ENCODE measurements around the gene RALY. TPM values are rescaled to one million over a fixed set of nuclear protein-coding genes. Genes with fewer than 3 reads are reported as not detected.
A peak's percentile ranks its signal among the peaks of the same experiment; 100 is the strongest.

The RALY gene
- total and polyA plus RNA-seq, 2 donors (not counting 3 experiments of a cell fraction or from before 2014, with no cell fraction given): 142 to 146 TPM

DNA sequence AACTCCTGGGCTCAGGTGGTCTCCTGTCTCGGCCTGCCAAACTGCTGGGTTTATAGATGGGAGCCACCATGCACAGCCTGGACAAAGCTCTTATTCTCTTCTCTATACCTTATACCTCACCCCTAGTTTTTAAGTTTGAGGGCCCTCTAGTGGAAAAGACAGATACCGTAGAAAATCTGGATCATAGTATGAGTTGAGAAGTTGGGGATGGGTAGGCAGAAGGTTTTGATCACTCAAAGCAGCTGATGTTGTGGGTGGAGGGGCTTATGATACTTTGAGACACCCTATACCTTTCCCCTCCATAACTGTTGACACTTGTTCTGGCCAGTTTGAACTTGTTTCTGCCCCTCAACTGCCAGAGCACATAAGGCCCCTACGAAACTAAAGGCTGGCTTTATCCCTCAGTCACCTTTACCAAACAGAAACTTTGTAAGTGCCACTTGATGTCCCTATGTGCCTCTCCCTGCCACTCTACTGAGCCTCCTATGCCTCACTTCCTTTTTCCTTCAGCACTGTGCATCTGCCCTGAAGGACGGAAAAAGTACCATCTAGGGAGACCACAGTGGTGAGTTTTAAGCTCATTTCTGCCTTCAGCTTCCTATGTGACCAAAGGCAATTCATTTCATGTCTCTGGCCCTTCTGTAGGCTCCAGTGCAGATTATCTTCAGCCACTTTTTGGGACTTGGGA is 28.6 kb downstream of the RALY start:
- no TSS peak for BruUV-seq (replicated peaks)
- intact Hi-C loops (cut with micrococcal nuclease) (no loop called here), dilution Hi-C loops (cut with MboI; ENCODE audit: extremely low pct_ligation_motif_present, low sequenced_read_pairs) (no loop called here)
- DNase-seq (ENCODE audit: low read depth, low spot score) (peak; percentile 35), FAIRE-seq (peak; percentile 59)
- no peaks in the 10 kb centered on the region for H3K36me3 ChIP-seq (ENCODE audit: control insufficient read depth in 2 of 2, extremely low read depth in 1 of 2, insufficient read depth in 2 of 2, low read length in 2 of 2)
- H4K20me1 ChIP-seq (replicated peaks; ENCODE audit: control insufficient read depth, extremely low read depth, insufficient read depth, low read length): peaks cover 6% of the 10 kb centered on the region
- peaks cover 87% of the 10 kb centered on the region for H3K79me2 ChIP-seq (ENCODE audit: control insufficient read depth, insufficient read depth, low read length)
- ChIA-PET POLR2A (no interaction called here), CTCF (interaction anchor here (0.6 to 1.6 kb wide), 23 partner anchors 9 to 230 kb away, joined by 3 to 27 read pairs (median 4); partner anchors contain the start of gene RALY)
- no peak overlapping the region for H3K4me3 ChIP-seq (replicated peaks in 1 of 3; ENCODE audit: insufficient read depth in 1 of 3, low read depth in 1 of 3, low read length in 3 of 3)
- H3K9ac ChIP-seq (replicated peaks; ENCODE audit: extremely low read depth, insufficient read depth, low read length): no peak overlapping the region
- TF ChIP-seq, protein P1, sequence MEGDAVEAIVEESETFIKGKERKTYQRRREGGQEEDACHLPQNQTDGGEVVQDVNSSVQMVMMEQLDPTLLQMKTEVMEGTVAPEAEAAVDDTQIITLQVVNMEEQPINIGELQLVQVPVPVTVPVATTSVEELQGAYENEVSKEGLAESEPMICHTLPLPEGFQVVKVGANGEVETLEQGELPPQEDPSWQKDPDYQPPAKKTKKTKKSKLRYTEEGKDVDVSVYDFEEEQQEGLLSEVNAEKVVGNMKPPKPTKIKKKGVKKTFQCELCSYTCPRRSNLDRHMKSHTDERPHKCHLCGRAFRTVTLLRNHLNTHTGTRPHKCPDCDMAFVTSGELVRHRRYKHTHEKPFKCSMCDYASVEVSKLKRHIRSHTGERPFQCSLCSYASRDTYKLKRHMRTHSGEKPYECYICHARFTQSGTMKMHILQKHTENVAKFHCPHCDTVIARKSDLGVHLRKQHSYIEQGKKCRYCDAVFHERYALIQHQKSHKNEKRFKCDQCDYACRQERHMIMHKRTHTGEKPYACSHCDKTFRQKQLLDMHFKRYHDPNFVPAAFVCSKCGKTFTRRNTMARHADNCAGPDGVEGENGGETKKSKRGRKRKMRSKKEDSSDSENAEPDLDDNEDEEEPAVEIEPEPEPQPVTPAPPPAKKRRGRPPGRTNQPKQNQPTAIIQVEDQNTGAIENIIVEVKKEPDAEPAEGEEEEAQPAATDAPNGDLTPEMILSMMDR (IDR thresholded peaks at IDR 0.05; ENCODE audit: extremely low read depth in 1 of 2, insufficient read depth in 1 of 2, low read depth in 1 of 2, low read length in 2 of 2): peak; percentile 17 to 33
- TF ChIP-seq POLR2A (IDR thresholded peaks at IDR 0.05; ENCODE audit: low read depth, low read length) (no peak), POLR2AphosphoS5 (IDR thresholded peaks at IDR 0.05; ENCODE audit: insufficient read depth, low read depth, low read length) (no peak)
- no peaks in the 10 kb centered on the region for H3K9me1 ChIP-seq (replicated peaks; ENCODE audit: control insufficient read depth, extremely low read depth, insufficient read depth, low read length)
- H3K9me3 ChIP-seq (replicated peaks; ENCODE audit: control insufficient read depth, insufficient read depth, low read length): no peaks in the 10 kb centered on the region
- no peak overlapping the region for H3K27ac ChIP-seq (ENCODE audit: insufficient read depth, low read depth, low read length)
- no peak overlapping the region for H2AFZ ChIP-seq (ENCODE audit: low read depth, low read length)
- H3K4me1 ChIP-seq (ENCODE audit: control insufficient read depth, extremely low read depth, insufficient read depth, low read length): no peaks in the 10 kb centered on the region
- no peak overlapping the region for H3K4me2 ChIP-seq (ENCODE audit: insufficient read depth, low read length)
- no peaks in the 10 kb centered on the region for H3K27me3 ChIP-seq (ENCODE audit: control insufficient read depth in 2 of 2, insufficient read depth in 2 of 2, low read length in 2 of 2)

GRCh38 chr20:34022839-34023234 is 29.1 kb downstream of the RALY start:
- CTCF ChIA-PET: interaction anchor here (1.0 to 1.6 kb wide), 12 partner anchors 9 to 231 kb away, joined by 3 to 27 read pairs (median 6); partner anchors contain the start of gene RALY

More at GRCh38 chr20:34022839-34023234, 29.1 kb downstream of the RALY start:
- Histone ChIP-seq H3K27me3 (ENCODE audit: control insufficient read depth in 2 of 2, insufficient read depth in 2 of 2, low read length in 2 of 2) (no peaks in the 10 kb centered on the region), H3K4me3 (replicated peaks in 1 of 3; ENCODE audit: insufficient read depth in 1 of 3, low read depth in 1 of 3, low read length in 3 of 3) (no peak overlapping the region), H3K79me2 (ENCODE audit: control insufficient read depth, insufficient read depth, low read length) (peaks cover 87% of the 10 kb centered on the region), H4K20me1 (replicated peaks; ENCODE audit: control insufficient read depth, extremely low read depth, insufficient read depth, low read length) (peaks cover 6% of the 10 kb centered on the region), H3K9ac (replicated peaks; ENCODE audit: extremely low read depth, insufficient read depth, low read length) (no peak overlapping the region), H3K4me1 (ENCODE audit: control insufficient read depth, extremely low read depth, insufficient read depth, low read length) (no peaks in the 10 kb centered on the region), H2AFZ (ENCODE audit: low read depth, low read length) (no peak overlapping the region), H3K27ac (ENCODE audit: insufficient read depth, low read depth, low read length) (no peak overlapping the region), H3K9me1 (replicated peaks; ENCODE audit: control insufficient read depth, extremely low read depth, insufficient read depth, low read length) (no peaks in the 10 kb centered on the region), H3K9me3 (replicated peaks; ENCODE audit: control insufficient read depth, insufficient read depth, low read length) (no peaks in the 10 kb centered on the region), H3K36me3 (ENCODE audit: control insufficient read depth in 2 of 2, extremely low read depth in 1 of 2, insufficient read depth in 2 of 2, low read length in 2 of 2) (no peaks in the 10 kb centered on the region), H3K4me2 (ENCODE audit: insufficient read depth, low read length) (no peak overlapping the region)
- intact Hi-C loops (cut with micrococcal nuclease): no loop called here
- POLR2A ChIA-PET: no interaction called here
- no peak for DNase-seq (ENCODE audit: low read depth, low spot score)
- FAIRE-seq: no peak
- TF ChIP-seq EZH2 (IDR thresholded peaks at IDR 0.05; ENCODE audit: borderline replicate concordance, low read depth, low read length, severe bottlenecking) (no peak), FOS (IDR thresholded peaks at IDR 0.05; ENCODE audit: borderline replicate concordance, insufficient read depth, low read length) (no peak), POLR2A (IDR thresholded peaks at IDR 0.05; ENCODE audit: low read depth, low read length) (no peak), MAX (IDR thresholded peaks at IDR 0.05; ENCODE audit: insufficient read depth, insufficient read length) (no peak), JUN (IDR thresholded peaks at IDR 0.05; ENCODE audit: borderline replicate concordance, insufficient read depth, insufficient read length, low read depth) (no peak), GATA2 (IDR thresholded peaks at IDR 0.05; ENCODE audit: insufficient read depth, insufficient read length, low read depth, low read length) (no peak), MYC (IDR thresholded peaks at IDR 0.05; ENCODE audit: low read depth, low read length) (no peak), POLR2AphosphoS5 (IDR thresholded peaks at IDR 0.05; ENCODE audit: insufficient read depth, low read depth, low read length) (no peak)
- TF ChIP-seq, protein P1 (IDR thresholded peaks at IDR 0.05; ENCODE audit: extremely low read depth in 1 of 2, insufficient read depth in 1 of 2, low read depth in 1 of 2, low read length in 2 of 2): no peak
- dilution Hi-C loops (cut with MboI; ENCODE audit: extremely low pct_ligation_motif_present, low sequenced_read_pairs): no loop called here
- no TSS peak for BruUV-seq (replicated peaks)

Data from endothelial cell of umbilical vein (primary cell).